OCI-LY1 (cell line): ENCODE measurements around the gene CACNA2D3.

Experiments used
- H2AFZ ChIP-seq: fragments of 200-600 bp; sonication (generic), shearing (Covaris generic); 2 replicates; pipeline ENCODE4 v1.6.0; 2014; ENCODE audit warnings: antibody characterized with exemption, mild to moderate bottlenecking, low read length
- H3F3A ChIP-seq: fragments of 200-600 bp; sonication (generic), shearing (Covaris generic); 2 replicates; pipeline ENCODE4 v1.6.0; 2014; ENCODE audit warnings: mild to moderate bottlenecking, antibody characterized with exemption, low read length, moderate library complexity; ENCODE audit not compliant: insufficient read depth
- H3K27ac ChIP-seq: fragments of 200-600 bp; sonication (generic); 2 replicates; pipeline ENCODE4 v1.5.1; 2014; ENCODE audit warnings: low read length, mixed run types, mild to moderate bottlenecking, low read depth; ENCODE audit not compliant: poor library complexity, severe bottlenecking
- H3K27me3 ChIP-seq: fragments of 200-600 bp; sonication (generic); 2 replicates; pipeline ENCODE4 v1.6.0; 2014; ENCODE audit warnings: antibody characterized with exemption, mild to moderate bottlenecking, low read length, moderate library complexity; ENCODE audit not compliant: insufficient read depth
- H3K36me3 ChIP-seq: fragments of 200-600 bp; sonication (generic); 2 replicates; pipeline ENCODE4 v1.6.1; 2014; ENCODE audit warnings: mild to moderate bottlenecking, antibody characterized with exemption, low read length, moderate library complexity, mixed read lengths; ENCODE audit not compliant: insufficient read depth
- H3K4me1 ChIP-seq: fragments of 200-600 bp; sonication (generic); 2 replicates; pipeline ENCODE4 v1.5.1; 2014; ENCODE audit warnings: mild to moderate bottlenecking, low read length, moderate library complexity; ENCODE audit not compliant: insufficient read depth, severe bottlenecking
- H3K4me2 ChIP-seq: fragments of 200-600 bp; sonication (generic), shearing (Covaris generic); 2 replicates; pipeline ENCODE4 v1.6.1; 2014; ENCODE audit warnings: low read length
- H3K4me3 ChIP-seq: fragments of 200-600 bp; sonication (generic); 2 replicates; pipeline ENCODE4 v1.5.1; 2014; ENCODE audit warnings: low read length, low read depth, mild to moderate bottlenecking, mixed read lengths; ENCODE audit not compliant: poor library complexity, severe bottlenecking
- H3K79me2 ChIP-seq: fragments of 200-600 bp; shearing (Covaris generic); 2 replicates; pipeline ENCODE4 v1.6.1; 2016; ENCODE audit warnings: mixed run types, low read length, mixed read lengths; ENCODE audit not compliant: insufficient read depth
- H3K9ac ChIP-seq: fragments of 200-600 bp; sonication (generic), shearing (Covaris generic); 2 replicates; pipeline ENCODE4 v1.6.1; 2014; ENCODE audit warnings: mild to moderate bottlenecking, low read length, mixed read lengths
- H3K9me2 ChIP-seq: fragments of 200-600 bp; sonication (generic), shearing (Covaris generic); 2 replicates; pipeline ENCODE4 v1.6.1; 2014; ENCODE audit warnings: low read depth, mild to moderate bottlenecking, low read length, mixed read lengths
- H3K9me3 ChIP-seq: fragments of 200-600 bp; shearing (Covaris generic); 2 replicates; pipeline ENCODE4 v1.6.1; 2014; ENCODE audit warnings: low read length, mixed read lengths
- H4K20me1 ChIP-seq: fragments of 200-600 bp; sonication (generic), shearing (Covaris generic); 2 replicates; pipeline ENCODE4 v1.6.0; 2016; ENCODE audit warnings: mild to moderate bottlenecking, low read length; ENCODE audit not compliant: insufficient read depth
- EZH2 ChIP-seq: fragments of 200-600 bp; sonication (generic), shearing (Covaris generic); IDR thresholded peaks from 2 replicates; pipeline ENCODE4 v1.8.0; 2017; ENCODE audit warnings: borderline replicate concordance, mixed run types, mild to moderate bottlenecking, antibody characterized with exemption, low read length, moderate library complexity, mixed read lengths
- TF ChIP-seq, protein P1 (sequence below): fragments of 200-600 bp; sonication (generic), shearing (Covaris generic); IDR thresholded peaks from 2 replicates; pipeline ENCODE4 v1.5.1; 2017; ENCODE audit warnings: mild to moderate bottlenecking, antibody characterized with exemption, low read length, moderate library complexity, mixed read lengths

CACNA2D3 gene

GRCh38 chr3:54631516-54632325, 509.4 kb downstream of the CACNA2D3 start:
- H3F3A ChIP-seq, result no peaks in the 10 kb centered on the region
- no peak overlapping the region for H3K4me2 ChIP-seq
- no peaks in the 10 kb centered on the region for H3K36me3 ChIP-seq
- no peaks in the 10 kb centered on the region for H3K9me2 ChIP-seq
- H4K20me1 ChIP-seq, result no peaks in the 10 kb centered on the region
- H3K27ac ChIP-seq, result no peak overlapping the region
- H2AFZ ChIP-seq, result no peak overlapping the region
- H3K4me1 ChIP-seq, result no peaks in the 10 kb centered on the region
- no peaks in the 10 kb centered on the region for H3K79me2 ChIP-seq
- H3K4me3 ChIP-seq, result no peak overlapping the region
- H3K9me3 ChIP-seq, result no peaks in the 10 kb centered on the region
- TF ChIP-seq EZH2, result no peak
- TF ChIP-seq, protein P1, sequence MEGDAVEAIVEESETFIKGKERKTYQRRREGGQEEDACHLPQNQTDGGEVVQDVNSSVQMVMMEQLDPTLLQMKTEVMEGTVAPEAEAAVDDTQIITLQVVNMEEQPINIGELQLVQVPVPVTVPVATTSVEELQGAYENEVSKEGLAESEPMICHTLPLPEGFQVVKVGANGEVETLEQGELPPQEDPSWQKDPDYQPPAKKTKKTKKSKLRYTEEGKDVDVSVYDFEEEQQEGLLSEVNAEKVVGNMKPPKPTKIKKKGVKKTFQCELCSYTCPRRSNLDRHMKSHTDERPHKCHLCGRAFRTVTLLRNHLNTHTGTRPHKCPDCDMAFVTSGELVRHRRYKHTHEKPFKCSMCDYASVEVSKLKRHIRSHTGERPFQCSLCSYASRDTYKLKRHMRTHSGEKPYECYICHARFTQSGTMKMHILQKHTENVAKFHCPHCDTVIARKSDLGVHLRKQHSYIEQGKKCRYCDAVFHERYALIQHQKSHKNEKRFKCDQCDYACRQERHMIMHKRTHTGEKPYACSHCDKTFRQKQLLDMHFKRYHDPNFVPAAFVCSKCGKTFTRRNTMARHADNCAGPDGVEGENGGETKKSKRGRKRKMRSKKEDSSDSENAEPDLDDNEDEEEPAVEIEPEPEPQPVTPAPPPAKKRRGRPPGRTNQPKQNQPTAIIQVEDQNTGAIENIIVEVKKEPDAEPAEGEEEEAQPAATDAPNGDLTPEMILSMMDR, result no peak
- H3K9ac ChIP-seq, result no peak overlapping the region
- no peaks in the 10 kb centered on the region for H3K27me3 ChIP-seq

- no peaks in the 10 kb centered on the region for H3K79me2 ChIP-seq
- H2AFZ ChIP-seq, result no peak overlapping the region
- no peaks in the 10 kb centered on the region for H3F3A ChIP-seq
- no peaks in the 10 kb centered on the region for H3K9me2 ChIP-seq
- H3K4me2 ChIP-seq, result no peak overlapping the region
- H3K27ac ChIP-seq, result no peak overlapping the region
- no peaks in the 10 kb centered on the region for H3K9me3 ChIP-seq
- TF ChIP-seq, protein P1, result no peak
- TF ChIP-seq EZH2, result no peak
- H3K4me3 ChIP-seq, result no peak overlapping the region
- H3K27me3 ChIP-seq, result no peaks in the 10 kb centered on the region
- H3K9ac ChIP-seq, result no peak overlapping the region
- H4K20me1 ChIP-seq, result no peaks in the 10 kb centered on the region
- no peaks in the 10 kb centered on the region for H3K36me3 ChIP-seq
- no peaks in the 10 kb centered on the region for H3K4me1 ChIP-seq
Measured at GRCh38 chr3:54632326-54632665, 509.9 kb downstream of the CACNA2D3 start.

- no peak overlapping the region for H3K4me3 ChIP-seq
- H4K20me1 ChIP-seq, result no peaks in the 10 kb centered on the region
- TF ChIP-seq EZH2, result no peak
- TF ChIP-seq, protein P1, result no peak
- no peaks in the 10 kb centered on the region for H3K9me3 ChIP-seq
- H3K27ac ChIP-seq, result no peak overlapping the region
- no peaks in the 10 kb centered on the region for H3K9me2 ChIP-seq
- no peaks in the 10 kb centered on the region for H3K4me1 ChIP-seq
- no peaks in the 10 kb centered on the region for H3K27me3 ChIP-seq
- H3K79me2 ChIP-seq, result no peaks in the 10 kb centered on the region
- no peaks in the 10 kb centered on the region for H3F3A ChIP-seq
- no peak overlapping the region for H3K9ac ChIP-seq
- H2AFZ ChIP-seq, result no peak overlapping the region
- no peak overlapping the region for H3K4me2 ChIP-seq
- no peaks in the 10 kb centered on the region for H3K36me3 ChIP-seq
Measured at GRCh38 chr3:54632834-54633233, 510.5 kb downstream of the CACNA2D3 start.
